Measurements from ENCODE around the gene TIAM2.
"Not testable (repeated sequence)": the region's sequence is repeated elsewhere in the genome, so short reads cannot be mapped to it uniquely, and the experiment has no call there.

Gene TIAM2

DNA sequence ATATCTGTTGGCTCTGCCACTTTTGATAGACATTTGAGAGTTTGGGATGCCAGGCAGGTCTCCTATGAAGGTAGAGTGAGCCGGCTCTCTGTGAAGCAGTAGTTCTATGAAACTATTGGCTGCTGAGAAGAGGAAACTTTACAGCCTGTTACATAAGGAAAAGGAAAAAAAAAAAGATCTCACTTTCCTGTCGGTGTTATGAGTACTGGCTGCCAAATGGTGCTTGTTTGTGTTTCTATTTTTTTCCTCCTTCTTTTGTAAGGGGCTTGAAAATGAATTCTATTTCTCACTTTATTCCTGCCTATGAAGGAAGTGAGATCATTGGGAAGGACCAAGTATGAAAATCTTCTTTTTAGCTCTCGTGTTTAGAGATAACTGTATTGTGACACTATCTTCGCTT, 195.6 kb downstream of the TIAM2 start:
- no peak for DNase-seq (ENCODE audit: low read depth in 3 of 3, low spot score in 1 of 3)

DNA sequence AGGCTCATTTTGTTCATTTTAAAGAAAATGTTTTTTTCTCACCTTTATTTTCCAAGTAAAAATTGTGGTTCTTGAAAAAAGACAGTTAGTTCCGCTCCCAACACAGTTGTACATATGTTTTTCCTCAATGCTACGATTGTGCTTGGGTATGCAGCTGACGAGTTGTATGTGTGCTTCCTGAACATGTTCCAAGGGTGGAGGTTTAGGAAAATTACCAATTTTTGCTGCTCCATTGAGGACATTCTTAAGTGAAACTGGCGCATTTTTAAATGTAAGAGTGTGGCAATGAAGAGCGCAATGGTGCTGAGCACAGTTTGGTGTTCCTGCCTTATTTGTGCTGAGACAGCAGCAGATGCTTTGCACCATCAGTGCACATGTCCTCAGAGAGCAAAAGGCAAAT, 198.4 kb downstream of the TIAM2 start:
- no peak for DNase-seq (ENCODE audit: low read depth in 3 of 3, low spot score in 1 of 3)

DNA sequence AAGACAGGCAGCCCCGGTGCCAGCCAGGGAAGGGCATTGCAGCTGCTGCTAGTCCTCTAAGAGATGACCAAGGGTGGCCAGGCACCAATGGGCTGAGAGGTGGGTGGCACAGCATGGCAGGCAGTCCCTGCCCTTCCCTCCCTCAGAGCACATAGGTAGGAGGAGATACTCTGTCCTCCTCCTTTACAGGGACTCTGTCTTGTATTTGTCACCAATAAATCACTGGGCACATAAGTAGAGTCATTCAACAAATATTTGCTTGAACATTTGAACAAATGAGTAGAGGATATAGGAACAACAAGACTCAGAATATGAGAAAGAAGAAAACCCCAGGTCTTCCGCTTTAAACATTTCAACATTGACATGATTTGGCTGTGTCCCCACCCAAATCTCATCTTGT, 199.3 kb downstream of the TIAM2 start:
- no peak for DNase-seq (ENCODE audit: low read depth in 3 of 3, low spot score in 1 of 3)

DNA sequence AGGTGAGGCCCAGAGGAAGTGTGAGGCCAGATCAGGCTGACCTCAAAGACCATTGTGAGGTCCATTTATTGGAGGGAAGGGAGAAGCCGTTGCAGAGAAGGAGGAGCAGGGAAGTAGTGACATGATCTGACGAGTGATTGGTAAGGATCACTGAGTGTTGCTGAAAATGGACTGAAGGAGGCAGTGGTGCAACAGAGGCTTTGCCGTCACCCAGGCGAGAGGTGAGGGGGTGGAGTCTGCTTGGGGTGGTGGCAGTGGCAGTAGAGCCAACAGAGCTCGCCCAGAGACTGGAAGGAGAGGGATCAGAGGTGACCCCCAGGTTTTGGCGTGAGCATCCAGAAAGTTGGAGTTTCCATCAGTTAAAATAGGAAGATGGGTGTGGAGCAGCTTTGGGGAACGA, 200.8 kb downstream of the TIAM2 start:
- no peak for DNase-seq (ENCODE audit: low read depth in 3 of 3, low spot score in 1 of 3)

DNA sequence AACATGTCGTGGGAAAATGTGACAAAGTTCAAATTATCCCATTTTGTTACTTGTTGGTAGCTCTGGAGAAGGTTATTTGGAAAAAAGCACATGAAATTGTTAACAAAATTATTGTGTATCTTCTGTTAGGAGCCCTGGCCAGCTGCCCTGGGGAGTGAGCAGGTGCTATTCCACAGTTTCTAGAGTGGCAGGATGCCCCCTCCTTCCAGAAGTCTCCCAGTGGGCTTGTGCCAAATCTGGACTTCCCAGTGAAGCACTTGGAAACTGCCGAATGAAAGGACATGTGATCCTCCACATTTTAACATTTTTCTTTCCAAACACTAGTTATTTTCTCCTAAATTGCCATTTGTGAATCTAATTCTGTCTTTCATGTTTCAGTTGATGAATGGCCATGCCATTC, 201.8 kb downstream of the TIAM2 start:
- no peak for DNase-seq (ENCODE audit: low read depth in 3 of 3, low spot score in 1 of 3)

DNA sequence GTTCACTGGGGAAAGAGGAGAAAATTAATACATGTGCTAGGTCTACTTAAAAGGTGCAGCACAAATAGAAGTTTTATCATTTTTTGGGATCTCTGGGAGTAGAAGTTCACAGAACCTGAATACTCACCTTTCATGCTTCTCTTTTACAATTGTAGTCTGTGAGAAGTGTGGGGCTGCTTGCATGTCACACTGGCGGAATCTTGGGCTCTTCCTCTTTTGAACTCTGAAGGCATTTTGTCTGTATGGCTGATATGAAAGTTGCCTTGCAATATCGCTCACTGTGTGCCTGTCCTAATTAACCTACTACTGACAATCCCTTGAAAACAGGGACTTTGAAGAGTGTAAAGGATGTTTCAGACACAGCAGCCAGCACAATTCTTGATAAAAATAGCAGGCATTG, 202.8 kb downstream of the TIAM2 start:
- DNase-seq (ENCODE audit: low read depth in 3 of 3, low spot score in 1 of 3) = no peak

DNA sequence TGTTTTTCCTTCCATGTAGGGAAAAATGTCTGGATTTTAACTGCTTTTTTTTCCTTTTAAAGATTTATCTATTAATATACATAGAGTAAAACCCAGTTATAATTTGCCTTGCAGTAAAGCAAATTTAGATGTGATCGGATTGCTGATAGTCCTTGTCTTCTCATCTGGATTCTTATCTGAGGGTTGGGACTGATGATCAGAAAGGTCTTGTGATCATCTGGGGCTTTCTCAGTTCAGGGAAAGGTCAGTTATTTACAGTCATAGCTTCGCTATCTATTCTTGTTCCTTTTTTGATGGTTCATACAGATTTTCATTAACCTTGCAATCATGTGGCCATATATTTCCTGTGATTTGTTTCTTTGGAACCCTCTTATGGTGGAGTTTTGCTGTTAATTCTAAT, 204.9 kb downstream of the TIAM2 start:
- no peak for DNase-seq (ENCODE audit: low read depth in 3 of 3, low spot score in 1 of 3)

DNA sequence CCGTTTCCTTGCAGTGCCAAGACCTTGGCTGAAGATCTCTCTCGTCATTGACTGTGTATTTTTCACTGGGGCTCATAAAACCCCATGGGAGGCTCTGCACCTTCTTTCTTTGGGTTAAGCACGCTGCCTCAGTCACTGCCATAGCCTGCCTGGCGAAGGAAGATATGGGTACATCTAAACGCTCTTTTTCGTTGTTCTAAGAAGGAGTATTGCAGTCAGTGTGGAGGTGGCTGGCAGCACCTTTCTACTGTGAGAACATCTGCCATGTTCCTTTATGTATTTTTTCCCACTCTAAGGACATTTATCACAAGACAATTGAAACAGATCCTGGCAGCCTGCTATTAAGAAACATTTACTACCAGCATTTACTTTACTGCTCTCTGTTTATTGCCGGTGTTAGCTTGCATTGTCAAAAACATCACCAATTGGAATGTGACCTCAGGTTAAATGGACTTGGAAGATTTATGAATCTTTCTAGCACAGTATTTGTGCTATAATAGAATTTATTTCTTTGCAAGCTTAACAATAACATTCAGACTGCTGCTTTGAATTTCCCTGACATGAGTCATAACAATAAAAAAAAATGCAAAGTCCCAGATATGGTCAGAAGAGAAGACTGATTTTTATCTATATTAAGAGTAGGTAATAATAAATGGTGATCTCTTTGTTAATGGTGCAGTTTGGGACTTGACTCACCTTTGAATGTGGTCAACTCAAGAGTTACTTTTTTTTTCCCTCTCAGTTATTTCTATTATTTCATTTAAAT, 206.5 kb downstream of the TIAM2 start:
- no peak for DNase-seq (ENCODE audit: low read depth in 3 of 3, low spot score in 1 of 3)

DNA sequence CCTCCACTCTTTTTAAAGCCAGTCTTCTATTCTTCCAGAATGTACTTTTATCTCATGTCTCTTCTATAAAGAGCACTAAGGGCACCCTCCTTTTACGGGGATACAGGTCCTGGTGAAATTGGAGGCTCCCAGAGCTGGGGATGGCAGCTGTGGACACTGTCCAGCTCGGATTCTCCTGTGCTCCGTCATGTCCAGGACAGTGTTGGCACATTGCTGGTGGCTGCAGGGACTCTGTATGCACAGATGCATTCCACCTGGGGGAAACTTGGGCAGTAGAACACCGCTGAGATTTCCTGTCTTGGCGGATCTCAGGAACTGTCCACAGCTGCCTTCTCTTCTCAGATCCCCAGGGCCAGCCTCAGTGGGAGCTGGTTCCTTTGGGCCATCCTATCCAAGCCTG, 212.1 kb downstream of the TIAM2 start:
- no peak for DNase-seq (ENCODE audit: low read depth in 3 of 3, low spot score in 1 of 3)

DNA sequence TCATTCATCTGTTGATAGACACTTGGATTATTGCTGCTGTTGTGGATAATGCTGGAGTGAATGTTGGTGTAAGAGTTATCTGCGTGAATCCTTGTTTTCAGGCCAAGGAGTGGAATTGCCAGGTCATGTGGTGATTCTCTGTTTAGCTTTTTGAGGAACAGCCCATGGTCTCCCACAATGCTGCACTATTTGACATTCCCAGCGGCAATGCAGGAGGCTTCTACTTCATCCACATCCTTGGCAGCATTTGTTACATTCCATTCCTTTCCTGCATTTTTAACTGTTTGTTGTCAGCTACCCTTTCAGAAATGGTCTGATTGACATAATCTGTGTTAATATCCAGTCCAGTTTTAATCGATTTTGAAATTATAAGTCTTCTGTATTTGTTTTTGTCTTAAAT, 217.0 kb downstream of the TIAM2 start:
- no peak for DNase-seq (ENCODE audit: low read depth in 3 of 3, low spot score in 1 of 3)

DNA sequence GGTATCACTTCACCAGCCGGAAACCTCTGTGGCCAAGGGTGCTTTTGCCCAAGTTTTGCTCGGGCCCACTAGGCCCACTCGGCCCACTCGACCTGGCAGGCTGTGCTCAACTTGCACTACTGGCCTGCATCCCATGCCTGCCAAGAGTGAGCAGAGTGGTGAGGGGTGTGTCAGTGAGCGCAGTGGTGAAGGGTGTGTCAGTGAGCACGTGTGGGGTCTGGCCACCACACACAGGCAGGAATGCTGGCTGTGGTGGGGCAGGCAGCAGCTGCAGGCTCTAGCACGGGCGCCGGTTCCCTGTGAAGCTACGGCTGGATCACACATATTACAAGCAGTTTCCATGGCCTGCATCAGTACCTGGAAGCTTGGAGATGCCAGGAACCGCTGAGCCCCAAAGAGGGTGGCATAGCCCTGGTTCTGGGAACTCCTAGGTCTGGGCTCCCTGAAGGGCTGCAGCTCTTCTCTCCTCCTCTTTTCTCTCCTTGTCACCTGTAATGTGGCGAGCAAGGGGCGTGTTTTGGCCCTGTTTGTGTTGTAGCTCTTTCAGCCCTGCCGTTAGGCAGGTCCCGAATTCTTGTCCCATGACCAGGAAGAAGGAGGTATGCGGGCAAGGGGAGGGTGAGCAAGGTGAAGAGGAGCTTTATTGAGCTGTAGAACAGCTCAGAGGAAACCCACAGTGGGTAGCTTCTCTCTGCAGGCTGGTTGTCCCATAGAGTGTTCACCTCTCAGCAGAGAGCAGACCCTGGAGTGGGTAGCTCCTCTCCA, 217.7 kb downstream of the TIAM2 start:
- DNase-seq (ENCODE audit: low read depth in 3 of 3, low spot score in 1 of 3) = no peak

DNA sequence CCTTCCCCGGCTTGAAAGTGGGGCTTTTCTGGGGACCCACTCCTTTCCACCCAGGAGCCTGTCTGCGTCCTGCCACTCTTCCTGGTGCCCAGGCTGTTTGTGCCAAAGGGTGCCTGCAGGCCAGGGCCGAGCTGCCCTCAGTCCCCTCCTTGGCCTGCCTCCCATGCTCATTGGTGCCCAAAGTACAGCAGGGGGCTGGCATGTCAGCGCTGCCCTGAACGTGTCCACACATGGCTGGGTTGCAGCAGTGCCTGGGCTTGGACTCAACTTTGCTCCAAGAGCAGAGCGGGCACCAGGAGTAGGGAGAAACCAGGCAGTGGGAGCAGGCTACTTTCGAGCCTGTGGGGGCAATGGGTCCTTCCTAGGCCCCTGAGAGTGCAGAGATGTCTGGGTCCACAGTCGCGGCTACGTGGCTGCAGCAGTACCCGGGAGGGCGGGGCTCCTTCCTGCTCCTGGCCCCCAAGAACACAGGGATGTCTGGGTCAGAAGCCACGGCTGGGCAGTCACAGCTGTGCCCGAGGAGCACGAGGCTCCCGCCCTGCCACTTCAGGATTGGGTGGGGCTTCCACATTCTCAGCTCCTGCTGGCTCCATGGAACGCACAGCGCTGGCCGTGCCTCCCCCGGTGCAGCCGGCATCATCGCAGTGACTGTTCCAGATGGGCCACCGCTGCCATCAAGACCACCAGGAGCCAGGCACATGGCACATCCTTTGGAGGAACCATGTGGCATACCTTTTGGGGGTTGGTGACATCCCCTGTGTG, 218.7 kb downstream of the TIAM2 start:
- no peak for DNase-seq (ENCODE audit: low read depth in 3 of 3, low spot score in 1 of 3)

DNA sequence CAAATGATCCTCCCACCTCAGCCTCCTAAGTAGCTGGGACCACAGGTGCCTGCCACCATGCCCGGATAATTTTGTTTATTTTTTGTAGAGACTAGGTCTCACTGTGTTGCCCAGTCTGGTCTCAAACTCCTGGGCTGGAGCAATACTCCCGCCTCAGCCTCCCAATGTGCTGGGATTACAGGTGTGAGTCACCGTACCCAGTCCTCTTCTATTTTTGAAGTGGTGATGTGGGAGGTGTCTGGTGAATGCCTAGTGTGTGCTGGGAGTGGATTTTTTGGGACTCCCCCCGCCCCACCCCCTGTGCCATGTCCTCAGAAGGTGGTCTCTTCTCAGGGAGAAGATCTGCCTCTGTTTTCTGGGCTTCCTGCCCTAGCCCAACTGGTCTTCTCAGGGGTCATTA, 220.8 kb downstream of the TIAM2 start:
- no peak for DNase-seq (ENCODE audit: low read depth in 3 of 3, low spot score in 1 of 3)

DNA sequence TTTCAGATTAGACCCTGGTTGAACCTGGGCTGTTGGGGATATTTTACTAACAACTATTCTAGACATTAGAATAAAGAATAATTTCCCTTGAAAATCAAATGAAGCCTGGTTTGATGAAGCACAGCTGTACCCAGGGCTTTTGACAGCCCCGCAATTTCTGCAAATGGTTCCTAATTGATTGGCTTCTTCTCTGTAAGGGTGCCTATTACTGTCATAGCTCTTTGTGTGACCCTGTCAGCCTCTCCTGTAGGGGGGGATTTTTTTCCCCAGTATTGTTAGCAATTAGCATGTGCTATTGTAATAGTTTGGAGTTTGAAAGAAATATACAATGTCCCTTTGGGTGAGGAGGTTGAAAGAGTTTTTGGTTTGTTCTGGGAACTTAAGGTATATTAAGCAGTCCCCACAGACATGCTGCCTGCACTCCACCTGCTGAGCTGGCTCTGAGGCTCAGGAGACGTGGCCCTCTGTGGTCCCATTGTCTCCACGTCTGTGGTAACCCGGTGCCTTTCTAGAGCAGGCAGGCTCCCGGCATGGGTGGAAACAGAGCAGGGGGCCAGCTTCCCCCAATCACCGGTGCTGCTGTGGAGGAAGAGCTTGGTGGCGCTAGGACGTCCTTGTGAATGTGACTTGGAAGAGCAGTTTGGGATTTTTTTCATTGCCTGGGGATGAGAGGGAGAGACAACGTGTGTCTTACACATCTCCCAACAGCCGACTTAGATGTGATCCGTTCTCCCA, 221.4 kb downstream of the TIAM2 start:
- no peak for DNase-seq (ENCODE audit: low read depth in 3 of 3, low spot score in 1 of 3)

DNA sequence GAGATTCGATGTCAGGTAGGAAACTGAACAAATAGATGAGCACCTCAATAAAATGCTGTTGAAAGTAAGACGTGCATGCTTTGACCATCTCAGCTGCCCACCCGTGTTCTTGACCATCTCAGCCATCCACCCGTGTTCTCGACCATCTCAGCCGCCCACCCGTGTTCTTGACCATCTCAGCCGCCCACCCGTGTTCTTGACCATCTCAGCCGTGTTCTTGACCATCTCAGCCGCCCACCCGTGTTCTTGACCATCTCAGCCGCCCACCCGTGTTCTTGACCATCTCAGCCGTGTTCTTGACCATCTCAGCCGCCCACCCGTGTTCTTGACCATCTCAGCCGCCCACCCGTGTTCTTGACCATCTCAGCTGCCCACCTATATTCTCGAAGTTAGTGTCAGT, 223.6 kb downstream of the TIAM2 start:
- DNase-seq (ENCODE audit: low read depth in 3 of 3, low spot score in 1 of 3) = not testable (repeated sequence)

DNA sequence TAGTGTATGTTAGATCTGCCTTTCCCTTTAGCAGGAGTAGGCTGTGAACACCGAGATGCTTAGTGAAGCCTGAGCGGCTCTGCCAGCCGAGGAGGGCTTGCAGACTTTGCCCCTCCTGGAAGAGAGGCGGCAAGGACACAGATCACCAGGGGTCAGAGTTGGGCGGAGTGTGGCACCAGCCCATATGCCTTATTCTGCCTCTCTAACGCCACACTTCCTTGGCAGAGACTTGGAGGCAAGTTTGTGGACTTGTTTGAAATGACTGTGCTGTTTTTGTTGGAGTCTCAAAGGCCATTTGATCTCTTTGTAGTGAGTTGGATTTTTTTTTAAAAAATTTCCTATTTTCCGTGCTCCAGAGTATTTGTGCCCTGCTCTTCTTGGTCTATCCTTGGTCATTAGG, 224.2 kb downstream of the TIAM2 start:
- no peak for DNase-seq (ENCODE audit: low read depth in 3 of 3, low spot score in 1 of 3)

DNA sequence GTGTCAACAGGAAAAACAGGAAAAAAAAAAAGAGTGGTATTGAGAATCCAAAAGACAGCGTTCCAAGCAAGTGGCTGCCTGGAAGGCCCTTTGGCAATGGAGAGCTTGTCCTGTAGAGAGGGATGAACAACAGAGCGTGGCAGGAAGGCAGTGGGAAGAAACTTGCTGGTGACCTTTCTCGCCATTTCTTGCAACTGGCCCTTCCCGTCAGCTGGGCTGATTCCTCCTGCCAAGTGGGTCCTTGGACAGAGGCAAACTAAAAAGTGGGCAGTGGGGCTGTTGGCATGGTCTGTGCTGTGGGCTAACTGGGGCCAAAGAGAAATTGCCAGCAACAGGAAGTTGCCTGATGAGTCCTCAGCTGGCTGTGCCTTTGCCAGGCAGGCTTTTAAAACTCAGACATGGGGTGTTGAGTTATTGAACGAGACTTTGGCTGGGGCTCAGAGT, 224.8 kb downstream of the TIAM2 start:
- DNase-seq (ENCODE audit: low read depth in 3 of 3, low spot score in 1 of 3) = no peak

DNA sequence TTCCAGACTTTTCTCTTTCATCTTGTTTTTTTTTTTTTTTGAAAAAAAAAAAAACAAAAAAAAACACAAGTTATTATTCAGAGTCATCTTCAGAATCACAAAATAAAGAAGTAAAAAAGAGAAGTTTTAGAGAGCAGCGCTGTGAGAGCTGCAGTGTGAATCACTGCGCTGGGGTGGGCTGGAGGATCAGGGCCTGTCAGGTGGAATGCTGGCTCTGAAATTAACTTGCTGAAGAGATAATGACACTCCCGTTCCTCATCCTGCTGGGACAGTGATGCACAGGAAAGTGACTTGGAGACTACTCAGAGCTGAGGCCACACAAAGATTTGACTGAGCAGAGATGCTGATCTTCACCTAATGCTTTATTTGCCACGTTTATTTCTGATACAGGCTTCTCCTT, 226.0 kb downstream of the TIAM2 start:
- DNase-seq (ENCODE audit: low read depth in 3 of 3, low spot score in 1 of 3) = no peak

DNA sequence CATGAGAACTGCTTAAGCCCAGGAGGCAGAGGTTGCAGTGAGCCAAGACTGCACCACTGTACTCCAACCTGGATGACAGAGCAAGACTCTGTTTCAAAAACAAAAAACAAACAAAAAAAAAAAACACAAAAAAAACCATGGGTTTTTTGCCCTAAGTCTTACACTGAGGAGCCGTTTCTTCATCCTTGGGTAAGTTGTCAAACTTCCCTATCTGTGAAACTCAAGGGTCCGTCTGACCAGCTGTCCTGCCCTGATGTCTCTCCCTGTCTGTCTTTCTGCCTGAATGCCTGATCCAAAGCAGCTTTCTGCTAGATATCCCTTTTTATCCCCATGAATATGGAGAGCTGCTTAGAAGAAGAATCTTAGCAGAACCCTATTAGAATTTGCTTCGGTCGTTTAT, 227.4 kb downstream of the TIAM2 start:
- no peak for DNase-seq (ENCODE audit: low read depth in 3 of 3, low spot score in 1 of 3)

DNA sequence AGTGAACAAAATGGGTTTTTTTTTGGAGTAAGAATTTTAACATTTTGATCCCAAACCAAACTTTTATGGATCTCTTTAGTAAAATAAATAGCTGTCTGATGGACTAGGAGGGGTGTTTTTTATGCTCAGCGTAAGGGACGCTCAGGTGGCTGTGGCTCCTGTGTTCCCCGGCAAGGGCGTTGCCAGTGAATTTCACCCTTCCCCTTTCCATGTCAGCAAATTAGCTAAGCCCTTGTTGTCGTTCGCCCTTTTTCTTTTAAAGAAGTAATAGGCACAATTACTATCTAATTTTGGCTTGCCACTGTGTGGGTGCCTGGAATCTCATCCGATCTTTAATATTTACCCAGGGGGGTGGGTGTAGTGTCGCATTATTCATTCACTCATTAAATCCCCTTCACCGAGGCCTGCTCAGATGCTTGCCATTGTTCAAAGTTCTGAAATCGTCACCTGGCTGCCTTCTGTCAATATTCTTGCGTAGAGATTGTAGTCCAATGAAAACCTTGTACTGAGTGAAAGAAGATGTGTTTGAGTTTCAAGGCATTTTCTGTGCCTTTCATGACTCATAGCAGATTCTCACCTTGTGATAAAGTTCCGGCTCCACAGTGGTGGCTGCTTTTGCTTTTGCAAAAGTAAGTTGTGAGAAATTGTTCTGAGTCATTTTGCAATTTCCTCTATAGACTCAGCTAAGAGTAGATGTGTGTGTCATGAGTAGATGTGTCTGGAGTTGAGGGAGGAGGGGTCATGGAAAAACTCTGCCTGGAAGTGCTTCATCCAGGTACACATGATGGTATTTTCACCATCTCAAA, 228.7 kb downstream of the TIAM2 start:
- DNase-seq (ENCODE audit: low read depth in 3 of 3, low spot score in 1 of 3) = peak in 1 of 3 donors; percentile 11

Measured in stimulated activated CD4-positive, alpha-beta T cell treated with anti-CD3 and anti-CD28 coated beads, TNF-alpha, amount 100 ng/mL, for 1 hour (primary cell).